ENCODE data around the gene CEP85L.
A peak's percentile ranks its signal among the peaks of the same experiment; 100 is the strongest.

CEP85L gene

GRCh38 chr6:118558464-118559217, 92.8 kb downstream of the CEP85L start:
- ATAC-seq, result no peak
- H3K4me1 Mint-ChIP-seq, result peaks cover 5% of the 10 kb centered on the region
- no peaks in the 10 kb centered on the region for H3K27me3 Mint-ChIP-seq
- peaks cover 20% of the 10 kb centered on the region for H3K36me3 Mint-ChIP-seq
- H3K27ac Mint-ChIP-seq, result peak overlapping the region; percentile 43
- H3K4me3 Mint-ChIP-seq, result no peak overlapping the region
- H3K9me3 Mint-ChIP-seq, result no peaks in the 10 kb centered on the region

- Mint-ChIP-seq H3K27ac (no peak overlapping the region), H3K27me3 (no peaks in the 10 kb centered on the region), H3K9me3 (no peaks in the 10 kb centered on the region), H3K4me3 (no peak overlapping the region), H3K36me3 (peaks cover 15% of the 10 kb centered on the region), H3K4me1 (peaks cover 13% of the 10 kb centered on the region)
- ATAC-seq, result no peak
Measured at GRCh38 chr6:118554698-118555097, 96.7 kb downstream of the CEP85L start.

DNA sequence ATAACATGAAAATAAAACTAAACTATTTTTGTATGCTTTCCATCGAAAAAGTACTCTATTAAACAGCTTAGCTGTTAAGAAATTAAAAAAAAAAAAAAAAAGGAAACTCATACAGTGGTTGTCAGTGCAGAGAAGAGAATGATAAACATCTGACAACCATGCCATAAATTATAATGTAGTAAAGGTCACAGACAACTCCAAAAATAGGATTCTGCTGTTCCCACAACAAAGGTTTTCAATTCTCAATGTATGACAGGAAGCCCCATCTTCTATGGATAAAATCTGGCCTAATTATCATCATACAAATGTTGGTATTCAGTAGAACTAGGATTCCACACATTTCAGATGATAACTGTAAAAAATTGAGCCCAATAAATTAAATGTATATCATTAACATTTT, 98.3 kb downstream of the CEP85L start:
- Mint-ChIP-seq H3K4me3 (no peak overlapping the region), H3K27ac (no peak overlapping the region), H3K9me3 (no peaks in the 10 kb centered on the region), H3K4me1 (peaks cover 10% of the 10 kb centered on the region), H3K36me3 (peaks cover 15% of the 10 kb centered on the region), H3K27me3 (no peaks in the 10 kb centered on the region)
- no peak for ATAC-seq

GRCh38 chr6:118551063-118552053, 100.0 kb downstream of the CEP85L start:
- H3K27me3 Mint-ChIP-seq, result no peaks in the 10 kb centered on the region
- H3K9me3 Mint-ChIP-seq, result no peaks in the 10 kb centered on the region
- H3K4me1 Mint-ChIP-seq, result peaks cover 14% of the 10 kb centered on the region
- peaks cover 15% of the 10 kb centered on the region for H3K36me3 Mint-ChIP-seq
- H3K27ac Mint-ChIP-seq, result peak overlapping the region; percentile 2
- H3K4me3 Mint-ChIP-seq, result no peak overlapping the region
- ATAC-seq, result no peak

GRCh38 chr6:118548613-118549012, 102.8 kb downstream of the CEP85L start:
- peaks cover 14% of the 10 kb centered on the region for H3K4me1 Mint-ChIP-seq
- no peak overlapping the region for H3K4me3 Mint-ChIP-seq
- no peaks in the 10 kb centered on the region for H3K9me3 Mint-ChIP-seq
- ATAC-seq, result no peak
- no peak overlapping the region for H3K27ac Mint-ChIP-seq
- no peaks in the 10 kb centered on the region for H3K27me3 Mint-ChIP-seq
- peaks cover 3% of the 10 kb centered on the region for H3K36me3 Mint-ChIP-seq

GRCh38 chr6:118548136-118548535, 103.3 kb downstream of the CEP85L start, which contains the start of gene PLN:
TSS of gene PLN (plus strand) at chr6:118548296. CDS start at chr6:118558922, 10,626 bp downstream.
- H3K4me1 Mint-ChIP-seq, result peaks cover 14% of the 10 kb centered on the region
- H3K36me3 Mint-ChIP-seq, result peaks cover 5% of the 10 kb centered on the region
- no peak within 1 kb of the TSS for H3K27ac Mint-ChIP-seq
- ATAC-seq, result no peak
- H3K9me3 Mint-ChIP-seq, result no peaks in the 10 kb centered on the region
- no peaks in the 10 kb centered on the region for H3K27me3 Mint-ChIP-seq
- H3K4me3 Mint-ChIP-seq, result no peak within 1 kb of the TSS

GRCh38 chr6:118546880-118547218, 104.5 kb downstream of the CEP85L start:
- no peak overlapping the region for H3K4me3 Mint-ChIP-seq
- no peaks in the 10 kb centered on the region for H3K27me3 Mint-ChIP-seq
- H3K4me1 Mint-ChIP-seq, result peaks cover 14% of the 10 kb centered on the region
- H3K9me3 Mint-ChIP-seq, result no peaks in the 10 kb centered on the region
- no peak overlapping the region for H3K27ac Mint-ChIP-seq
- ATAC-seq, result no peak
- H3K36me3 Mint-ChIP-seq, result peaks cover 5% of the 10 kb centered on the region

DNA sequence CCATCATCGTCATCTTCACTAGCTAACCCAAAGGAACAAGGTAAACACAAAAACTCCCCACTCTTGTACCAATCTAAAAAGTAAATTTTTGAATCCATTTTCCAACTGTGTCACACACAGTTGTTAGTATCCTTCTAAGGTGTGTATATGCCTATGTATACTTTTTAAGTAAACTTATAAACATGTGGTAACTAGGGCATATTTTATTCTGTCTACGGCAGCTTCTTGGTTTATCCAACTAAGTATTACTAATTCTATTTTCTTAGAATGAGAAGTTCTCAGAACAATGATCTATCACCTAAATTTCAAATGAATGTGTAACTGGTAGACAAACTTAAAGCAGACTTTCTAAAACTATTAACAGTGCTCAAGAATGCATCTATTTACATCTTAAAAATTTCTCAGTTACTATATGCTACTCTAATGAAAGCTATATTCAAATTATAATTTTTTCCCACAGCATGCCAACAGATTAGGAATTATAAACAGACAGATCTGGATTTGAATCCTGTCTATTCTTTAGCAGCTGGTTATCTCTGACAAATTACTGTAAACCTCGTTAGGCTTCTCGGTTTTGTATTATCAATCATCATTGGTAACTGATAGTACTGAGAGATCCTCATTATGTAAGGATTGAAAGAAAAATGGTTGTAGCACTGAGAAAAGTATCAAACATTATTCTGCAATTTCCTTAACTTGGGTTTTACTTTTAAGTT, 105.1 kb downstream of the CEP85L start:
- H3K27ac Mint-ChIP-seq, result no peak overlapping the region
- H3K4me1 Mint-ChIP-seq, result peaks cover 12% of the 10 kb centered on the region
- no peaks in the 10 kb centered on the region for H3K27me3 Mint-ChIP-seq
- H3K36me3 Mint-ChIP-seq, result peaks cover 5% of the 10 kb centered on the region
- no peak overlapping the region for H3K4me3 Mint-ChIP-seq
- no peak for ATAC-seq
- no peaks in the 10 kb centered on the region for H3K9me3 Mint-ChIP-seq

- ATAC-seq, result no peak
- Mint-ChIP-seq H3K9me3 (no peaks in the 10 kb centered on the region), H3K27me3 (no peaks in the 10 kb centered on the region), H3K36me3 (peaks cover 5% of the 10 kb centered on the region), H3K4me3 (no peak overlapping the region), H3K4me1 (peaks cover 6% of the 10 kb centered on the region), H3K27ac (no peak overlapping the region)
Measured at GRCh38 chr6:118544105-118544504, 107.3 kb downstream of the CEP85L start.

GRCh38 chr6:118542184-118542952, 109.0 kb downstream of the CEP85L start:
- H3K4me3 Mint-ChIP-seq, result no peak overlapping the region
- H3K27ac Mint-ChIP-seq, result no peak overlapping the region

DNA sequence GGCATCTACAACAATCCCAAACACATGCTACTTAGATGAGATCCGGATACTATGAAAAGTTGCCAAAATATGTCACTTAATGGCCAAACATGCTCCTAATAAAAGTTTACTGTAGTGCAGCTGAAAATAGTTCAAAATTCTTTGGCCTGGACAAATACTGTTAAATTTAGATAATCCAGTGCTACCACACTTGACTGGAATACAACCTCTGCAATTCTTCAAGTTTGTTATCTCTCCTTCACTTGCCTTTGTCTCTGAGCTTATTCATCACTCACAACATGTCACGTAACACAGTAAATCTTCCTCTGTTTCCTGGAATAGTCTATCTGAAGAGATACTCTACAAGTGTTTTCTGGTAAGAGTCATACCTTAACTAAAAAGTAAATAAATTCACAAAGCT, 113.8 kb downstream of the CEP85L start:
- peaks cover 11% of the 10 kb centered on the region for H3K36me3 Mint-ChIP-seq
- no peak overlapping the region for H3K27ac Mint-ChIP-seq
- no peaks in the 10 kb centered on the region for H3K27me3 Mint-ChIP-seq
- no peak for ATAC-seq
- H3K9me3 Mint-ChIP-seq, result no peaks in the 10 kb centered on the region
- peaks cover 19% of the 10 kb centered on the region for H3K4me1 Mint-ChIP-seq
- no peak overlapping the region for H3K4me3 Mint-ChIP-seq

More at GRCh38 chr6:118542184-118542952, 109.0 kb downstream of the CEP85L start:
- Mint-ChIP-seq H3K4me1 (no peaks in the 10 kb centered on the region), H3K9me3 (no peaks in the 10 kb centered on the region), H3K36me3 (peaks cover 5% of the 10 kb centered on the region), H3K27me3 (no peaks in the 10 kb centered on the region)
- no peak for ATAC-seq

DNA sequence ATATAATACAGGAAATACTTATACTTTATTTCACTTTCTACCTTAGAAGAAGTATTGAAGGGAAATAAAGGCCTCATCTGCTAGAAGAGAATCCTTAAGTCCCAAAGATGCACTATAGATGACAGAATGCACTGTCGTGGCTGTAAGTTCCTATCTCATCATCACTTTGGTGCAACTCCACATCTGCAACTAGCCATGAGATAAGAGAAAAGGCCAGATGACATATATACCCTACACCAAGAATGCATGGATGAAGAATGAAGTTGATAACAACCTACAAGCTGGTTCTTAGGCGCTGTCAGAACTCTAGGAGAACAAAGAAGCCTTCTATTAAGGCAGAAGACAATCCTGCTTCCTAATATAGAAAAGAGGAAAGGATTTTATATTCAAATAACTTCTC, 114.9 kb downstream of the CEP85L start:
- peaks cover 26% of the 10 kb centered on the region for H3K4me1 Mint-ChIP-seq
- H3K9me3 Mint-ChIP-seq, result peaks cover 2% of the 10 kb centered on the region
- no peak overlapping the region for H3K27ac Mint-ChIP-seq
- H3K36me3 Mint-ChIP-seq, result peaks cover 21% of the 10 kb centered on the region
- H3K27me3 Mint-ChIP-seq, result no peaks in the 10 kb centered on the region
- H3K4me3 Mint-ChIP-seq, result no peak overlapping the region
- ATAC-seq, result no peak

- ATAC-seq, result no peak
- Mint-ChIP-seq H3K27me3 (no peaks in the 10 kb centered on the region), H3K4me1 (peaks cover 31% of the 10 kb centered on the region), H3K36me3 (peaks cover 32% of the 10 kb centered on the region), H3K27ac (no peak overlapping the region), H3K4me3 (no peak overlapping the region), H3K9me3 (peaks cover 4% of the 10 kb centered on the region)
Measured at GRCh38 chr6:118535176-118535844, 116.1 kb downstream of the CEP85L start.

- no peak for ATAC-seq
- no peak overlapping the region for H3K27ac Mint-ChIP-seq
- H3K4me1 Mint-ChIP-seq, result peaks cover 32% of the 10 kb centered on the region
- peaks cover 4% of the 10 kb centered on the region for H3K9me3 Mint-ChIP-seq
- H3K36me3 Mint-ChIP-seq, result peaks cover 34% of the 10 kb centered on the region
- H3K4me3 Mint-ChIP-seq, result no peak overlapping the region
- H3K27me3 Mint-ChIP-seq, result no peaks in the 10 kb centered on the region
Measured at GRCh38 chr6:118530942-118531341, 120.4 kb downstream of the CEP85L start.

Data from stimulated activated memory B cell treated with anti-CD40 and anti-IgM and Interleukin-4, amounts not matched to agents 10 μg/mL and 1 μg/mL and 100 μg/mL, for 72 hours (primary cell).